GM23248 (cell line): ENCODE data around the gene IFFO2.

Experiments used
- EZH2 ChIP-seq: fragments of 200-600 bp; sonication (generic); IDR thresholded peaks from 2 replicates; pipeline ENCODE4 v1.6.1; 2018; ENCODE audit warnings: antibody characterized with exemption, mild to moderate bottlenecking; ENCODE audit not compliant: insufficient read depth, poor library complexity, severe bottlenecking
- EZH2phosphoT487 ChIP-seq: fragments of 200-600 bp; sonication (generic); IDR thresholded peaks from 2 replicates; pipeline ENCODE4 v1.6.1; 2018; ENCODE audit warnings: antibody characterized with exemption, moderate library complexity, mild to moderate bottlenecking, low read depth; ENCODE audit not compliant: insufficient read depth

GRCh38 chr1:18921516-18922251 lies 34.8 kb downstream of the IFFO2 start:
- TF ChIP-seq EZH2phosphoT487: no peak
- TF ChIP-seq EZH2: no peak
